SK-N-SH (cell line): ENCODE data around the gene NEK2. TPM values are rescaled to one million over a fixed set of nuclear protein-coding genes. Genes with fewer than 3 reads are reported as not detected.

ENCODE experiments used
- CTCF ChIA-PET: fragments of 300-600, 350-600 bp; formaldehyde crosslinking; extraction: SDS; loops from one replicate; lab custom pipeline; 2021; lab: Yijun Ruan, JAX
- POLR2A ChIA-PET: fragments of 350-600 bp; sonication (Branson Sonifier 250); formaldehyde crosslinking; extraction: SDS; loops from one replicate; lab custom pipeline; 2020; ENCODE audit warnings: antibody characterized with exemption, inconsistent platforms; lab: Yijun Ruan, JAX
- DNase-seq: peaks from one replicate; pipeline ENCODE4 v3.0.0; 2012
- H2AFZ ChIP-seq: fragments of 200-600 bp; sonication (generic); 2 replicates; pipeline ENCODE4 v1.8.1; 2016; ENCODE audit warnings: antibody characterized with exemption, mild to moderate bottlenecking, low read depth
- H3F3A ChIP-seq: fragments of 200-600 bp; sonication (generic); replicated peaks from 2 replicates; pipeline ENCODE3; 2016; ENCODE audit warnings: antibody characterized with exemption, mild to moderate bottlenecking; ENCODE audit not compliant: insufficient read depth
- H3K27ac ChIP-seq, 2 experiments: fragments of 200-500 bp in 1 of 2; fragments of 200-600 bp in 1 of 2; sonication (Bioruptor generic) in 1 of 2; sonication (generic), shearing (Covaris generic) in 1 of 2; 2 replicates each; pipeline versions ENCODE4 v1.5.1 to v1.6.1; 2014 to 2016; ENCODE audit warnings: low read depth in 2 of 2, inconsistent platforms in 1 of 2, low read length in 1 of 2, mild to moderate bottlenecking in 1 of 2, mixed read lengths in 1 of 2
- H3K27me3 ChIP-seq: fragments of 200-600 bp; sonication (generic), shearing (Covaris generic); 2 replicates; pipeline ENCODE4 v1.6.1; 2016; ENCODE audit warnings: mixed run types; ENCODE audit not compliant: insufficient read depth
- H3K36me3 ChIP-seq, 2 experiments: fragments of 200-500 bp in 1 of 2; fragments of 200-600 bp in 1 of 2; sonication (Bioruptor generic) in 1 of 2; sonication (generic) in 1 of 2; replicated peaks in 1 of 2; 2 replicates each; pipeline versions ENCODE3 to v1.5.1; 2014 to 2016; ENCODE audit warnings: low read length in 1 of 2, mild to moderate bottlenecking in 1 of 2; ENCODE audit not compliant: insufficient read depth in 2 of 2, control insufficient read depth in 1 of 2
- H3K4me1 ChIP-seq, 2 experiments: fragments of 200-500 bp in 1 of 2; fragments of 200-600 bp in 1 of 2; sonication (Bioruptor generic) in 1 of 2; sonication (generic), shearing (Covaris generic) in 1 of 2; 2 replicates each; pipeline versions ENCODE4 v1.5.1 to v1.6.1; 2014 to 2016; ENCODE audit warnings: low read depth in 1 of 2, low read length in 1 of 2, mixed run types in 1 of 2; ENCODE audit not compliant: insufficient read depth in 2 of 2, control insufficient read depth in 1 of 2
- H3K4me2 ChIP-seq: fragments of 200-600 bp; sonication (generic), shearing (Covaris generic); 2 replicates; pipeline ENCODE4 v1.6.1; 2017; ENCODE audit warnings: mixed run types
- H3K4me3 ChIP-seq, 2 experiments: fragments of 200-500 bp in 1 of 2; fragments of 200-600 bp in 1 of 2; sonication (Bioruptor generic) in 1 of 2; sonication (generic), shearing (Covaris generic) in 1 of 2; 2 replicates each; pipeline versions ENCODE4 v1.5.1 to v1.8.1; 2014 to 2016; ENCODE audit warnings: low read depth in 2 of 2, inconsistent platforms in 1 of 2, low read length in 1 of 2, mild to moderate bottlenecking in 1 of 2, mixed read lengths in 1 of 2, moderate library complexity in 1 of 2
- H3K79me2 ChIP-seq: fragments of 200-600 bp; sonication (generic); 2 replicates; pipeline ENCODE4 v1.8.1; 2017; ENCODE audit warnings: mild to moderate bottlenecking; ENCODE audit not compliant: insufficient read depth
- H3K9ac ChIP-seq: fragments of 200-600 bp; sonication (generic); 2 replicates; pipeline ENCODE4 v1.6.1; 2017; ENCODE audit warnings: mixed run types
- H3K9me2 ChIP-seq: fragments of 200-600 bp; sonication (generic); 2 replicates; pipeline ENCODE4 v1.6.1; 2017; ENCODE audit warnings: mixed run types
- H3K9me3 ChIP-seq: fragments of 200-600 bp; sonication (generic); 2 replicates; pipeline ENCODE4 v1.6.1; 2017; ENCODE audit warnings: mixed run types, mild to moderate bottlenecking, moderate library complexity
- H4K20me1 ChIP-seq: fragments of 200-600 bp; sonication (generic); 2 replicates; pipeline ENCODE4 v1.6.1; 2017; ENCODE audit warnings: mild to moderate bottlenecking, mixed run types; ENCODE audit not compliant: insufficient read depth
- CHD2 ChIP-seq: fragments of 150-350 bp; IDR thresholded peaks from 2 replicates; pipeline ENCODE4 v1.6.1; 2018; ENCODE audit warnings: low read length; ENCODE audit not compliant: partially characterized antibody
- ELF1 ChIP-seq: IDR thresholded peaks from 2 replicates; pipeline ENCODE4 v1.4.0; 2012
- EP300 ChIP-seq, 2 experiments: IDR thresholded peaks; 2 replicates each; pipeline versions ENCODE4 v1.4.0 to v1.6.1; 2012; ENCODE audit warnings: borderline replicate concordance in 1 of 2, low read depth in 1 of 2, low read length in 1 of 2
- EZH2phosphoT487 ChIP-seq: fragments of 200-600 bp; sonication (generic); IDR thresholded peaks from 2 replicates; pipeline ENCODE4 v1.6.1; 2017; ENCODE audit warnings: low read depth, mixed run types, mild to moderate bottlenecking, antibody characterized with exemption, moderate library complexity, borderline replicate concordance
- FOXJ3 ChIP-seq: sonication (generic); formaldehyde crosslinking; IDR thresholded peaks from 2 replicates; pipeline ENCODE4 v1.5.1; 2020; ENCODE audit warnings: mild to moderate bottlenecking, missing genetic modification reagents
- FOXM1 ChIP-seq: IDR thresholded peaks from 2 replicates; pipeline ENCODE4 v1.4.0; 2012; ENCODE audit warnings: low read depth, mild to moderate bottlenecking
- GABPA ChIP-seq: IDR thresholded peaks from 2 replicates; pipeline ENCODE4 v1.4.0; 2012; ENCODE audit warnings: low read depth, mild to moderate bottlenecking
- JUND ChIP-seq: IDR thresholded peaks from 2 replicates; pipeline ENCODE4 v1.4.0; 2012
- MEF2A ChIP-seq: IDR thresholded peaks from 2 replicates; pipeline ENCODE4 v1.4.0; 2012; ENCODE audit warnings: low read depth, borderline replicate concordance
- POLR2AphosphoS5 ChIP-seq: IDR thresholded peaks from 2 replicates; pipeline ENCODE4 v1.6.1; 2012; ENCODE audit warnings: low read depth, low read length
- RFX5 ChIP-seq: IDR thresholded peaks from 2 replicates; pipeline ENCODE4 v1.6.1; 2012; ENCODE audit warnings: mild to moderate bottlenecking, improper control_type of control experiment, low read length
- SIN3A ChIP-seq: IDR thresholded peaks from 2 replicates; pipeline ENCODE4 v1.6.1; 2012; ENCODE audit warnings: low read depth, mild to moderate bottlenecking, low read length, moderate library complexity, borderline replicate concordance
- SMC3 ChIP-seq: IDR thresholded peaks from 2 replicates; pipeline ENCODE4 v1.6.1; 2012; ENCODE audit warnings: low read depth, low read length, improper control_type of control experiment
- TAF1 ChIP-seq: IDR thresholded peaks from 2 replicates; pipeline ENCODE4 v1.6.1; 2012; ENCODE audit warnings: low read depth, mild to moderate bottlenecking, low read length, moderate library complexity, borderline replicate concordance
- TCF12 ChIP-seq: IDR thresholded peaks from 2 replicates; pipeline ENCODE4 v1.4.0; 2012
- TEAD4 ChIP-seq: IDR thresholded peaks from 2 replicates; pipeline ENCODE4 v1.4.0; 2012; ENCODE audit warnings: mild to moderate bottlenecking, borderline replicate concordance; ENCODE audit not compliant: insufficient read depth
- WGBS: methylation state at CpG from one replicate; pipeline ENCODE4 v1.1.6; 2017; ENCODE audit warnings: low lambda C conversion rate; 5-methylcytosine and 5-hydroxymethylcytosine counted together
- polyA plus RNA-seq, 3 experiments: library from polyadenylated mRNA; depleted of rRNA; stranded (reverse); fragments of >200 nt; gene quantifications; 2 replicates each; pipeline ENCODE4 v1.2.3, GENCODE V29; 2012
- TF ChIP-seq, protein P1 (sequence below): IDR thresholded peaks from 2 replicates; pipeline ENCODE4 v1.4.0; 2012; ENCODE audit warnings: low read depth, borderline replicate concordance
- TF ChIP-seq, protein P2 (sequence below): IDR thresholded peaks from 2 replicates; pipeline ENCODE4 v1.4.0; 2012; ENCODE audit warnings: low read depth
- TF ChIP-seq, protein P3 (sequence below): fragments of 200-600 bp; sonication (generic); IDR thresholded peaks from 2 replicates; pipeline ENCODE4 v1.6.1; 2017; ENCODE audit warnings: antibody characterized with exemption, mild to moderate bottlenecking, moderate library complexity
- TF ChIP-seq, protein P4 (sequence below): IDR thresholded peaks from 2 replicates; pipeline ENCODE4 v1.4.0; 2012; ENCODE audit warnings: low read depth, borderline replicate concordance

The NEK2 gene
- polyA plus RNA-seq, 1 of the 3 experiments (the other 2 are of a cell fraction): 9.4 TPM

DNA sequence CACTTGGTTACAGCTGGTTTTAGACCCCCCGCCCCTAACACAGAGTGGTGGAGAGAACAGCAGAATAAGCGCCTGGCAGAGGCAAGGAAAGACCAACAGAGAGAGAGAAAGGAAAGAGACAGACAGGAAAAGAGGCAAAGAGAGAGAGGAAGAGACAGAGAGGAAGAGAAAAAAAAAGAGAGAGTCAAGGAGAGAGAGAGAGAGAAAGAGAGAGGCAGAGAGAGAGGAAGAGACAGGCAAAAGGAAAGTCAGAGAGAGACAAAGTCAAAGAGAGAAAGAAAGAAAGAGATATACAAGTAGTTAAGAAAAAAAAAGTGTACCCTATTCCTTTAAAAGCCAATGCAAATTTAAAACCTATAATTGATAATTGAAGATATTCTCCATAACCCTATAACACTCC is 13.0 kb upstream of the NEK2 start:
- Histone ChIP-seq H3K4me3 (no peak overlapping the region), H3K27ac (no peak overlapping the region), H4K20me1 (no peaks in the 10 kb centered on the region), H2AFZ (no peak overlapping the region), H3K27me3 (no peaks in the 10 kb centered on the region), H3K9ac (no peak overlapping the region), H3K79me2 (no peaks in the 10 kb centered on the region), H3K9me3 (no peaks in the 10 kb centered on the region), H3K4me1 (no peaks in the 10 kb centered on the region), H3K36me3 (no peaks in the 10 kb centered on the region), H3F3A (no peaks in the 10 kb centered on the region), H3K4me2 (no peak overlapping the region), H3K9me2 (no peaks in the 10 kb centered on the region)
- ChIA-PET POLR2A (no interaction called here), CTCF (no interaction called here)
- TF ChIP-seq JUND: no peak
- no peak for TF ChIP-seq TEAD4
- TF ChIP-seq ELF1: no peak
- TF ChIP-seq FOXJ3 (CRISPR knock-in tag): no peak
- TF ChIP-seq SIN3A: no peak
- TF ChIP-seq SMC3: no peak
- no peak for TF ChIP-seq GABPA
- no peak for TF ChIP-seq FOXM1
- TF ChIP-seq, protein P1, sequence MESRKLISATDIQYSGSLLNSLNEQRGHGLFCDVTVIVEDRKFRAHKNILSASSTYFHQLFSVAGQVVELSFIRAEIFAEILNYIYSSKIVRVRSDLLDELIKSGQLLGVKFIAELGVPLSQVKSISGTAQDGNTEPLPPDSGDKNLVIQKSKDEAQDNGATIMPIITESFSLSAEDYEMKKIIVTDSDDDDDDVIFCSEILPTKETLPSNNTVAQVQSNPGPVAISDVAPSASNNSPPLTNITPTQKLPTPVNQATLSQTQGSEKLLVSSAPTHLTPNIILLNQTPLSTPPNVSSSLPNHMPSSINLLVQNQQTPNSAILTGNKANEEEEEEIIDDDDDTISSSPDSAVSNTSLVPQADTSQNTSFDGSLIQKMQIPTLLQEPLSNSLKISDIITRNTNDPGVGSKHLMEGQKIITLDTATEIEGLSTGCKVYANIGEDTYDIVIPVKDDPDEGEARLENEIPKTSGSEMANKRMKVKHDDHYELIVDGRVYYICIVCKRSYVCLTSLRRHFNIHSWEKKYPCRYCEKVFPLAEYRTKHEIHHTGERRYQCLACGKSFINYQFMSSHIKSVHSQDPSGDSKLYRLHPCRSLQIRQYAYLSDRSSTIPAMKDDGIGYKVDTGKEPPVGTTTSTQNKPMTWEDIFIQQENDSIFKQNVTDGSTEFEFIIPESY: no peak
- TF ChIP-seq, protein P2, sequence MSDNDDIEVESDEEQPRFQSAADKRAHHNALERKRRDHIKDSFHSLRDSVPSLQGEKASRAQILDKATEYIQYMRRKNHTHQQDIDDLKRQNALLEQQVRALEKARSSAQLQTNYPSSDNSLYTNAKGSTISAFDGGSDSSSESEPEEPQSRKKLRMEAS: no peak
- TF ChIP-seq, protein P3, sequence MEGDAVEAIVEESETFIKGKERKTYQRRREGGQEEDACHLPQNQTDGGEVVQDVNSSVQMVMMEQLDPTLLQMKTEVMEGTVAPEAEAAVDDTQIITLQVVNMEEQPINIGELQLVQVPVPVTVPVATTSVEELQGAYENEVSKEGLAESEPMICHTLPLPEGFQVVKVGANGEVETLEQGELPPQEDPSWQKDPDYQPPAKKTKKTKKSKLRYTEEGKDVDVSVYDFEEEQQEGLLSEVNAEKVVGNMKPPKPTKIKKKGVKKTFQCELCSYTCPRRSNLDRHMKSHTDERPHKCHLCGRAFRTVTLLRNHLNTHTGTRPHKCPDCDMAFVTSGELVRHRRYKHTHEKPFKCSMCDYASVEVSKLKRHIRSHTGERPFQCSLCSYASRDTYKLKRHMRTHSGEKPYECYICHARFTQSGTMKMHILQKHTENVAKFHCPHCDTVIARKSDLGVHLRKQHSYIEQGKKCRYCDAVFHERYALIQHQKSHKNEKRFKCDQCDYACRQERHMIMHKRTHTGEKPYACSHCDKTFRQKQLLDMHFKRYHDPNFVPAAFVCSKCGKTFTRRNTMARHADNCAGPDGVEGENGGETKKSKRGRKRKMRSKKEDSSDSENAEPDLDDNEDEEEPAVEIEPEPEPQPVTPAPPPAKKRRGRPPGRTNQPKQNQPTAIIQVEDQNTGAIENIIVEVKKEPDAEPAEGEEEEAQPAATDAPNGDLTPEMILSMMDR: no peak
- TF ChIP-seq EZH2phosphoT487: no peak
- TF ChIP-seq, protein P4, sequence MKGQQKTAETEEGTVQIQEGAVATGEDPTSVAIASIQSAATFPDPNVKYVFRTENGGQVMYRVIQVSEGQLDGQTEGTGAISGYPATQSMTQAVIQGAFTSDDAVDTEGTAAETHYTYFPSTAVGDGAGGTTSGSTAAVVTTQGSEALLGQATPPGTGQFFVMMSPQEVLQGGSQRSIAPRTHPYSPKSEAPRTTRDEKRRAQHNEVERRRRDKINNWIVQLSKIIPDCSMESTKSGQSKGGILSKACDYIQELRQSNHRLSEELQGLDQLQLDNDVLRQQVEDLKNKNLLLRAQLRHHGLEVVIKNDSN: no peak
- TF ChIP-seq CHD2: no peak
- TF ChIP-seq RFX5: no peak
- TF ChIP-seq MEF2A: no peak
- TF ChIP-seq TCF12: no peak
- no peak for TF ChIP-seq POLR2AphosphoS5
- no peak for TF ChIP-seq TAF1
- no peak for TF ChIP-seq EP300 (IDR thresholded peaks at IDR 0.05; ENCODE audit: borderline replicate concordance in 1 of 2, low read depth in 1 of 2, low read length in 1 of 2)
- WGBS: 96% methylated on average over 2 of the region's 2 CpGs
- no peak for DNase-seq
